ENCODE data around the gene ZC3H8.
A peak's percentile ranks its signal among the peaks of the same experiment; 100 is the strongest.
"Not testable (repeated sequence)": the region's sequence is repeated elsewhere in the genome, so short reads cannot be mapped to it uniquely, and the experiment has no call there.

ZC3H8 gene

GRCh38 chr2:112254466-112255240 is at the start of gene ZC3H8:
TSS of gene ZC3H8 (minus strand) at chr2:112255042. CDS start at chr2:112254981, 61 bp downstream.
- peak; percentile 88 for DNase-seq

- no peak for DNase-seq
Observed at GRCh38 chr2:112304298-112304941, 49.6 kb upstream of the ZC3H8 start.

- no peak for DNase-seq
Observed at GRCh38 chr2:112301973-112302372, 47.1 kb upstream of the ZC3H8 start.

- peak; percentile 83 for DNase-seq
Observed at GRCh38 chr2:112301171-112301584, 46.3 kb upstream of the ZC3H8 start.

- no peak for DNase-seq
Observed at GRCh38 chr2:112296407-112296806, 41.6 kb upstream of the ZC3H8 start.

- DNase-seq: no peak
Observed at GRCh38 chr2:112295407-112296078, 40.7 kb upstream of the ZC3H8 start.

- DNase-seq: no peak
Observed at GRCh38 chr2:112293636-112294401, 39.0 kb upstream of the ZC3H8 start.

GRCh38 chr2:112290648-112291047 is 35.8 kb upstream of the ZC3H8 start:
- DNase-seq: no peak

- no peak for DNase-seq
Observed at GRCh38 chr2:112290088-112290487, 35.2 kb upstream of the ZC3H8 start.

- not testable (repeated sequence) for DNase-seq
Observed at GRCh38 chr2:112283535-112283934, 28.7 kb upstream of the ZC3H8 start.

GRCh38 chr2:112282066-112282465 is 27.2 kb upstream of the ZC3H8 start:
- not testable (repeated sequence) for DNase-seq

GRCh38 chr2:112277596-112278220 is 22.9 kb upstream of the ZC3H8 start:
- DNase-seq: no peak

- no peak for DNase-seq
Observed at GRCh38 chr2:112276954-112277353, 22.1 kb upstream of the ZC3H8 start.

- peak; percentile 55 for DNase-seq
Observed at GRCh38 chr2:112275887-112276773, 21.3 kb upstream of the ZC3H8 start.

- DNase-seq: peak; percentile 97
Observed at GRCh38 chr2:112275311-112275886, 20.6 kb upstream of the ZC3H8 start, which contains the start of gene ZC3H6. TSS of gene ZC3H6 (plus strand) at chr2:112275597. CDS start at chr2:112275995, 398 bp downstream.

- no peak for DNase-seq
Observed at GRCh38 chr2:112273349-112273748, 18.5 kb upstream of the ZC3H8 start.

GRCh38 chr2:112272669-112273068 is 17.8 kb upstream of the ZC3H8 start:
- no peak for DNase-seq

- no peak for DNase-seq
Observed at GRCh38 chr2:112268547-112268946, 13.7 kb upstream of the ZC3H8 start.

GRCh38 chr2:112262876-112263275 is 8.0 kb upstream of the ZC3H8 start:
- no peak for DNase-seq

- DNase-seq: no peak
Observed at GRCh38 chr2:112260295-112260625, 5.4 kb upstream of the ZC3H8 start.

Measured in kidney glomerular epithelial cell (primary cell).